H9 (cell line): ENCODE data around the gene AKR7A2. TPM values are rescaled to one million over a fixed set of nuclear protein-coding genes. Genes with fewer than 3 reads are reported as not detected.
"Not testable (repeated sequence)": the region's sequence is repeated elsewhere in the genome, so short reads cannot be mapped to it uniquely, and the experiment has no call there.

ENCODE experiments used
- DNase-seq: peaks from one replicate; pipeline ENCODE4 v3.0.0-alpha.2; 2017
- H2AFZ ChIP-seq: one replicate; pipeline ENCODE4 v1.6.1; 2013; ENCODE audit warnings: mild to moderate bottlenecking, low read length, control low read depth, moderate library complexity
- H2AK5ac ChIP-seq: 2 replicates; pipeline ENCODE4 v1.6.1; 2013; ENCODE audit warnings: low read length, control low read depth, mixed read lengths; ENCODE audit not compliant: insufficient read length
- H2BK120ac ChIP-seq: one replicate; pipeline ENCODE4 v1.6.1; 2013; ENCODE audit warnings: low read depth, mild to moderate bottlenecking, low read length, control low read depth, inconsistent platforms; ENCODE audit not compliant: poor library complexity, severe bottlenecking
- H2BK12ac ChIP-seq: 2 replicates; pipeline ENCODE4 v1.6.1; 2013; ENCODE audit warnings: low read length, control low read depth, mixed read lengths, low read depth; ENCODE audit not compliant: insufficient read length
- H2BK15ac ChIP-seq: 2 replicates; pipeline ENCODE4 v1.6.1; 2013; ENCODE audit warnings: low read depth, low read length, control low read depth
- H2BK20ac ChIP-seq: one replicate; pipeline ENCODE4 v1.6.1; 2013; ENCODE audit warnings: low read depth, mild to moderate bottlenecking, low read length, control low read depth, inconsistent platforms; ENCODE audit not compliant: poor library complexity, severe bottlenecking
- H2BK5ac ChIP-seq: 2 replicates; pipeline ENCODE4 v1.6.1; 2013; ENCODE audit warnings: low read length, control low read depth, mixed read lengths; ENCODE audit not compliant: insufficient read length
- H3K14ac ChIP-seq: 2 replicates; pipeline ENCODE4 v1.6.1; 2013; ENCODE audit warnings: low read length, control low read depth; ENCODE audit not compliant: insufficient read depth
- H3K18ac ChIP-seq: 2 replicates; pipeline ENCODE4 v1.6.1; 2013; ENCODE audit warnings: low read depth, mild to moderate bottlenecking, mixed read lengths, low read length, control low read depth; ENCODE audit not compliant: insufficient read length
- H3K23ac ChIP-seq: 2 replicates; pipeline ENCODE4 v1.6.1; 2013; ENCODE audit warnings: low read length, control low read depth, mixed read lengths, low read depth; ENCODE audit not compliant: insufficient read length
- H3K23me2 ChIP-seq: 2 replicates; pipeline ENCODE4 v1.6.1; 2013; ENCODE audit warnings: low read depth, mild to moderate bottlenecking, mixed read lengths, low read length, control low read depth; ENCODE audit not compliant: insufficient read length, poor library complexity, severe bottlenecking
- H3K27ac ChIP-seq: 2 replicates; pipeline ENCODE4 v1.5.1; 2013; ENCODE audit warnings: low read length, control low read depth, mixed read lengths, low read depth; ENCODE audit not compliant: insufficient read length
- H3K27me3 ChIP-seq: 2 replicates; pipeline ENCODE4 v1.6.1; 2013; ENCODE audit warnings: low read length, control low read depth, inconsistent platforms; ENCODE audit not compliant: insufficient read depth
- H3K4ac ChIP-seq: 2 replicates; pipeline ENCODE4 v1.6.1; 2013; ENCODE audit warnings: low read depth, mild to moderate bottlenecking, control low read depth, inconsistent platforms, low read length, moderate library complexity
- H3K4me1 ChIP-seq: 2 replicates; pipeline ENCODE4 v1.6.1; 2013; ENCODE audit warnings: low read length, control low read depth, inconsistent platforms; ENCODE audit not compliant: insufficient read depth
- H3K4me2 ChIP-seq: 2 replicates; pipeline ENCODE4 v1.6.1; 2013; ENCODE audit warnings: low read length, control low read depth, mixed read lengths; ENCODE audit not compliant: insufficient read length, insufficient read depth
- H3K56ac ChIP-seq: 2 replicates; pipeline ENCODE4 v1.6.1; 2013; ENCODE audit warnings: low read depth, mild to moderate bottlenecking, mixed read lengths, low read length, control low read depth; ENCODE audit not compliant: insufficient read length
- H3K79me1 ChIP-seq: 2 replicates; pipeline ENCODE4 v1.6.1; 2013; ENCODE audit warnings: low read depth, mild to moderate bottlenecking, moderate library complexity, low read length, control low read depth, inconsistent platforms; ENCODE audit not compliant: insufficient read depth, poor library complexity, severe bottlenecking
- H3K79me2 ChIP-seq: 2 replicates; pipeline ENCODE4 v1.6.1; 2013; ENCODE audit warnings: low read length, control low read depth, inconsistent platforms; ENCODE audit not compliant: insufficient read depth
- H3K9ac ChIP-seq: 2 replicates; pipeline ENCODE4 v1.6.1; 2013; ENCODE audit warnings: low read length, control low read depth, mixed read lengths; ENCODE audit not compliant: insufficient read length; ENCODE audit errors: extremely low read depth
- H3K9me3 ChIP-seq: one replicate; pipeline ENCODE4 v1.6.1; 2013; ENCODE audit warnings: low read depth, low read length, inconsistent platforms; ENCODE audit not compliant: control insufficient read depth
- H3T11ph ChIP-seq: one replicate; pipeline ENCODE4 v1.6.1; 2013; ENCODE audit warnings: mild to moderate bottlenecking, low read length, control low read depth, inconsistent platforms
- H4K20me1 ChIP-seq: one replicate; pipeline ENCODE4 v1.6.1; 2013; ENCODE audit not compliant: control insufficient read depth, insufficient read length, insufficient read depth
- H4K5ac ChIP-seq: 2 replicates; pipeline ENCODE4 v1.6.1; 2013; ENCODE audit warnings: low read depth, mild to moderate bottlenecking, mixed read lengths, low read length, control low read depth; ENCODE audit not compliant: insufficient read length
- H4K8ac ChIP-seq: replicated peaks from 2 replicates; pipeline ENCODE4 v1.6.1; 2013; ENCODE audit warnings: low read length, control low read depth, mixed read lengths, low read depth; ENCODE audit not compliant: insufficient read length
- H4K91ac ChIP-seq: 2 replicates; pipeline ENCODE4 v1.6.1; 2013; ENCODE audit warnings: low read depth, mild to moderate bottlenecking, moderate library complexity, mixed read lengths, low read length, control low read depth; ENCODE audit not compliant: insufficient read length
- H3K27ac Mint-ChIP-seq, 3 experiments: 2 replicates in 2 of 3; 3 replicates in 1 of 3; pipeline ENCODE4 v1.8.0; 2020 to 2021; ENCODE audit warnings: mixed read lengths in 3 of 3, mild to moderate bottlenecking in 1 of 3, moderate library complexity in 1 of 3
- H3K27me3 Mint-ChIP-seq: 2 replicates; pipeline ENCODE4 v1.8.0; 2021; ENCODE audit warnings: low read depth, mild to moderate bottlenecking, moderate library complexity, mixed read lengths
- H3K36me3 Mint-ChIP-seq, 3 experiments: 2 replicates in 2 of 3; 3 replicates in 1 of 3; pipeline ENCODE4 v1.8.0; 2020 to 2021; ENCODE audit warnings: low read depth in 3 of 3, mixed read lengths in 3 of 3; ENCODE audit not compliant: insufficient read depth in 1 of 3
- H3K4me1 Mint-ChIP-seq, 2 experiments: 2 replicates each; pipeline ENCODE4 v1.8.0; 2020; ENCODE audit warnings: mixed read lengths in 2 of 2
- H3K4me3 Mint-ChIP-seq, 2 experiments: 2 replicates in 1 of 2; 3 replicates in 1 of 2; pipeline ENCODE4 v1.8.0; 2020 to 2021; ENCODE audit warnings: mild to moderate bottlenecking in 2 of 2, mixed read lengths in 2 of 2, moderate library complexity in 1 of 2
- H3K9me3 Mint-ChIP-seq, 2 experiments: 2 replicates in 1 of 2; 3 replicates in 1 of 2; pipeline ENCODE4 v1.8.0; 2020; ENCODE audit warnings: mild to moderate bottlenecking in 2 of 2, mixed read lengths in 2 of 2, moderate library complexity in 1 of 2
- CTCF ChIP-seq: fragments of 200-600 bp; sonication (generic); conservative IDR thresholded peaks from 3 replicates; pipeline ENCODE4 v1.8.0; 2021; ENCODE audit warnings: antibody characterized with exemption, mild to moderate bottlenecking
- WGBS: extraction: QIAGEN DNeasy Blood & Tissue Kit; methylation state at CpG from one replicate; pipeline ENCODE4 v1.1.7; 2013; ENCODE audit warnings: missing lambda C conversion rate, low lambda C conversion rate, mixed read lengths; ENCODE audit not compliant: insufficient read length; ENCODE audit errors: extremely low coverage; 5-methylcytosine and 5-hydroxymethylcytosine counted together
- total RNA-seq: library from RNA; stranded (reverse); gene quantifications from 2 replicates; pipeline ENCODE4 v1.2.1, GENCODE V29; 2021

Gene AKR7A2
- total RNA-seq, 1 experiment from 2014 or later, result 50.3 TPM

- no peaks in the 10 kb centered on the region; a peak in 1 of 5 replicates for H3K9me3 Mint-ChIP-seq
- no peak overlapping the region for H2AK5ac ChIP-seq
- no peaks in the 10 kb centered on the region for H3K27me3 ChIP-seq
- 0 out of 7 replicates have a peak, but pooled peaks cover 0 to 1% (median 0%) of the 10 kb centered on the region in 3 experiments for H3K36me3 Mint-ChIP-seq
- H3K4me2 ChIP-seq, result no peak overlapping the region
- no peak overlapping the region for H2BK12ac ChIP-seq
- H3K79me1 ChIP-seq, result no peaks in the 10 kb centered on the region
- no peaks in the 10 kb centered on the region for H3K9me3 ChIP-seq
- no peak overlapping the region for H3K56ac ChIP-seq
- no peaks in the 10 kb centered on the region for H3K79me2 ChIP-seq
- no peak overlapping the region for H2BK20ac ChIP-seq
- H2BK15ac ChIP-seq, result no peak overlapping the region
- H3K27me3 Mint-ChIP-seq, result no peaks in the 10 kb centered on the region; the same call in 1 of the 2 replicates
- no peaks in the 10 kb centered on the region for H3K4me1 Mint-ChIP-seq
- H3T11ph ChIP-seq, result no peak overlapping the region
- H4K8ac ChIP-seq, result no peak overlapping the region
- no peak overlapping the region for H3K27ac Mint-ChIP-seq
- no peak overlapping the region for H2BK120ac ChIP-seq
- no peak for TF ChIP-seq CTCF
- no peak overlapping the region for H3K18ac ChIP-seq
- H3K9ac ChIP-seq, result no peak overlapping the region
- no peak overlapping the region for H3K4ac ChIP-seq
- H2AFZ ChIP-seq, result no peak overlapping the region
- H3K4me1 ChIP-seq, result no peaks in the 10 kb centered on the region
- no peak overlapping the region for H3K27ac ChIP-seq
- H3K4me3 Mint-ChIP-seq, result no peak overlapping the region
- no peak overlapping the region for H3K23ac ChIP-seq
- H3K23me2 ChIP-seq, result no peaks in the 10 kb centered on the region
- no peak overlapping the region for H4K91ac ChIP-seq
- no peak overlapping the region for H3K14ac ChIP-seq
- H4K20me1 ChIP-seq, result no peaks in the 10 kb centered on the region
- DNase-seq, result no peak
- H2BK5ac ChIP-seq, result no peak overlapping the region
- H4K5ac ChIP-seq, result no peak overlapping the region
Observed at GRCh38 chr1:19272064-19272463, 39.9 kb downstream of the AKR7A2 start.

- H3K27me3 Mint-ChIP-seq, H3K9ac ChIP-seq, H2AFZ ChIP-seq, H3K23me2 ChIP-seq, H2BK20ac ChIP-seq, H3K36me3 Mint-ChIP-seq, H4K91ac ChIP-seq, H3K4me1 ChIP-seq, H2AK5ac ChIP-seq, H3K4ac ChIP-seq, H3K9me3 Mint-ChIP-seq, H2BK12ac ChIP-seq, H2BK15ac ChIP-seq, H3K4me2 ChIP-seq, H3K18ac ChIP-seq, H3K79me2 ChIP-seq, H3K27me3 ChIP-seq, H3K79me1 ChIP-seq, H3K56ac ChIP-seq, DNase-seq, H4K5ac ChIP-seq, H4K20me1 ChIP-seq, H3K23ac ChIP-seq, H3K9me3 ChIP-seq, H2BK5ac ChIP-seq, H3K27ac ChIP-seq, H3K4me1 Mint-ChIP-seq, H3K14ac ChIP-seq, H4K8ac ChIP-seq, H3T11ph ChIP-seq, H3K4me3 Mint-ChIP-seq, H2BK120ac ChIP-seq, H3K27ac Mint-ChIP-seq: not testable (repeated sequence)
- no CpG with 5 or more reads among the region's 6 CpGs for WGBS
Observed at GRCh38 chr1:19270343-19270730, 41.6 kb downstream of the AKR7A2 start.
